Stimulated activated CD8-positive, alpha-beta memory T cell treated with anti-CD3 and anti-CD28 coated beads, Interleukin-2, amount 100 ng/mL, for 48 hours (primary cell): ENCODE results near the gene ZNF606.
A peak's percentile ranks its signal among the peaks of the same experiment; 100 is the strongest.

Source experiments
- DNase-seq, 2 donors: peaks; one replicate each; pipeline ENCODE4 v3.0.0-alpha.2; 2020; ENCODE audit warnings: low read depth in 2 of 2

Gene ZNF606

GRCh38 chr19:58002384-58003173 lies at the start of gene ZNF606:
TSS of gene ZNF606 (minus strand) at chr19:58002820. CDS start at chr19:58001319, 1,501 bp downstream.
- peak; percentile 76 to 78 for DNase-seq

GRCh38 chr19:58052256-58052655 lies 49.6 kb upstream of the ZNF606 start:
- no peak for DNase-seq

- DNase-seq = no peak
Measured at GRCh38 chr19:58047672-58048071, 45.1 kb upstream of the ZNF606 start.

GRCh38 chr19:58046856-58047255 lies 44.2 kb upstream of the ZNF606 start:
- DNase-seq = no peak

- DNase-seq = no peak
Measured at GRCh38 chr19:58045411-58046050, 42.9 kb upstream of the ZNF606 start.

GRCh38 chr19:58044886-58045285 lies 42.3 kb upstream of the ZNF606 start:
- DNase-seq = no peak

- no peak for DNase-seq
Measured at GRCh38 chr19:58044391-58044790, 41.8 kb upstream of the ZNF606 start.

- DNase-seq = no peak
Measured at GRCh38 chr19:58042495-58043340, 40.1 kb upstream of the ZNF606 start.

- DNase-seq = no peak
Measured at GRCh38 chr19:58040751-58041525, 38.3 kb upstream of the ZNF606 start.

GRCh38 chr19:58038688-58039204 lies 36.1 kb upstream of the ZNF606 start:
- DNase-seq = no peak

GRCh38 chr19:58037927-58038687 lies 35.5 kb upstream of the ZNF606 start:
- DNase-seq = no peak

- no peak for DNase-seq
Measured at GRCh38 chr19:58035863-58036262, 33.2 kb upstream of the ZNF606 start.

GRCh38 chr19:58034477-58034793 lies 31.8 kb upstream of the ZNF606 start:
- DNase-seq = no peak

GRCh38 chr19:58033741-58034476 lies 31.3 kb upstream of the ZNF606 start, which contains the start of gene ZSCAN1:
TSS of gene ZSCAN1 (plus strand) at chr19:58034025. CDS start at chr19:58037837, 3,812 bp downstream.
- peak in 1 of 2 donors; percentile 19 for DNase-seq

- no peak for DNase-seq
Measured at GRCh38 chr19:58024661-58025060, 22.0 kb upstream of the ZNF606 start.

GRCh38 chr19:58022283-58022660 lies 19.7 kb upstream of the ZNF606 start:
- DNase-seq = no peak

GRCh38 chr19:58021541-58022282 lies 19.1 kb upstream of the ZNF606 start:
- no peak for DNase-seq

GRCh38 chr19:58020129-58020528 lies 17.5 kb upstream of the ZNF606 start:
- no peak for DNase-seq

- no peak for DNase-seq
Measured at GRCh38 chr19:58014141-58014540, 11.5 kb upstream of the ZNF606 start.
